BLaER1 (cell line): ENCODE data around the gene SPOCK2.

ENCODE experiments used
- H3K27ac ChIP-seq: shearing (Covaris generic); formaldehyde crosslinking; 2 replicates; pipeline ENCODE4 v1.8.1; 2022
- H3K27me3 ChIP-seq: shearing (Covaris generic); formaldehyde crosslinking; 2 replicates; pipeline ENCODE4 v1.8.1; 2022
- H3K36me3 ChIP-seq: shearing (Covaris generic); formaldehyde crosslinking; 2 replicates; pipeline ENCODE4 v1.8.1; 2022
- H3K4me1 ChIP-seq: shearing (Covaris generic); formaldehyde crosslinking; 2 replicates; pipeline ENCODE4 v1.8.1; 2022
- H3K4me2 ChIP-seq: shearing (Covaris generic); formaldehyde crosslinking; 2 replicates; pipeline ENCODE4 v1.8.1; 2022
- H3K4me3 ChIP-seq: shearing (Covaris generic); formaldehyde crosslinking; 2 replicates; pipeline ENCODE4 v1.8.1; 2022
- H3K9ac ChIP-seq: shearing (Covaris generic); formaldehyde crosslinking; 2 replicates; pipeline ENCODE4 v1.8.1; 2022
- H3K9me3 ChIP-seq: shearing (Covaris generic); formaldehyde crosslinking; 2 replicates; pipeline ENCODE4 v1.8.1; 2022
- H4K20me1 ChIP-seq: shearing (Covaris generic); formaldehyde crosslinking; 2 replicates; pipeline ENCODE4 v1.8.1; 2022
- Cebpa-rat ChIP-seq: shearing (Covaris generic); IDR thresholded peaks from 2 replicates; pipeline ENCODE4 v1.8.1; 2022

SPOCK2 gene

DNA sequence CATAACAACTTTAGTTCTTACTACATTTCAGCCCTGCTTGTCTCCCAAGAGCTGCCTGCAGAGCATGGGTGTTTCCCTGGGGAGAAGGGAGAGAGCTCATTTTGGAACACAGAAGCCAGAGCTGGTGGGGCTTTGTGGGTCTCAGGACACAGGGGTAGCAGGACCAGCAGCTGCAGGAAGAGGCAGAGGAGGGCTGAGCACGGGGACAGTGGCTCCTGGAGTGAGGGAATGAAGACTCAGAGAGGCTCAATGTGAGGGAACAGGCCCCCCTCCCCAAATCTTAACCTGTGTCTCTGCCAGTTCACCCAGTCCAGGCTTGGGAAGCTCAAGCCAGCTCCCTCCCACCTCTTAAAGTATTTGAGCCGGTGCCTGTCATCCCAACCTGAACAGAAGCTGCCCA is 74.2 kb downstream of the SPOCK2 start:
- H3K36me3 ChIP-seq = no peaks in the 10 kb centered on the region
- no peaks in the 10 kb centered on the region for H3K9me3 ChIP-seq
- 0 out of 2 replicates have a peak overlapping the region, but pooled peaks have one; percentile 34 for H3K27ac ChIP-seq
- peak overlapping the region; percentile 94 for H3K4me2 ChIP-seq
- peak overlapping the region; percentile 32; the same call in 1 of the 2 replicates for H3K9ac ChIP-seq
- TF ChIP-seq Cebpa-rat = no peak
- no peak overlapping the region for H3K4me3 ChIP-seq
- no peaks in the 10 kb centered on the region for H4K20me1 ChIP-seq
- H3K4me1 ChIP-seq = peaks cover 83% of the 10 kb centered on the region
- H3K27me3 ChIP-seq = no peaks in the 10 kb centered on the region

GRCh38 chr10:72013202-72013945 is 75.0 kb downstream of the SPOCK2 start:
- Histone ChIP-seq H3K9me3 (no peaks in the 10 kb centered on the region), H4K20me1 (no peaks in the 10 kb centered on the region), H3K9ac (no peak overlapping the region), H3K4me2 (peak overlapping the region; percentile 94), H3K27me3 (no peaks in the 10 kb centered on the region), H3K4me1 (peaks cover 92% of the 10 kb centered on the region), H3K27ac (no peak overlapping the region), H3K36me3 (no peaks in the 10 kb centered on the region), H3K4me3 (no peak overlapping the region)
- no peak for TF ChIP-seq Cebpa-rat

- Histone ChIP-seq H3K9ac (no peak overlapping the region), H4K20me1 (no peaks in the 10 kb centered on the region), H3K4me2 (no peak overlapping the region), H3K36me3 (no peaks in the 10 kb centered on the region), H3K9me3 (peaks cover 3% of the 10 kb centered on the region), H3K27me3 (no peaks in the 10 kb centered on the region), H3K27ac (no peak overlapping the region), H3K4me3 (no peak overlapping the region), H3K4me1 (peaks cover 97% of the 10 kb centered on the region)
- no peak for TF ChIP-seq Cebpa-rat
Observed at GRCh38 chr10:72012796-72013195, 75.6 kb downstream of the SPOCK2 start.

- Histone ChIP-seq H3K9ac (no peak overlapping the region), H3K4me3 (no peak overlapping the region), H4K20me1 (no peaks in the 10 kb centered on the region), H3K27ac (no peak overlapping the region), H3K4me2 (peak overlapping the region; percentile 78; the same call in 1 of the 2 replicates), H3K9me3 (peaks cover 10% of the 10 kb centered on the region), H3K27me3 (no peaks in the 10 kb centered on the region), H3K36me3 (no peaks in the 10 kb centered on the region), H3K4me1 (peaks cover 100% of the 10 kb centered on the region)
- TF ChIP-seq Cebpa-rat = no peak
Observed at GRCh38 chr10:72011976-72012512, 76.3 kb downstream of the SPOCK2 start.

DNA sequence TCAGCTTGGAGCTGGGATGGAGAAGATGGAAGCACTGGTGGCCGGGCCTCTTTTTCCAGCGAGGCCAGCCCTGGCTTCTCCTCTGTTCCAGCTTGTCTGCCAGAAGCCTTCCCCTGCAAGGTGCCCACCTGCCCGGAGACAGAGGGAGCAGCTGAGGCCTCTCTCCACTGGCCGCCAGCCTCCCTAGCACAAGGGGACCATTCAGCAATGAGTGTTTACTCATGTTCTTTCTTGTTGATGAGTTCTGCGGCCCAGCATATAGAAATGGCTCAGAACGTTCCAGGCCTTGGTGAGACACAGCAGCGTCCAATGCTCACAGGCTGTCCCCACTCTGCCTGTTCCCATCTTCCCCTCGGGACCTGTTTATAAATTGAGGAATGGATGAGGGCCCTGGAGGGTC is 76.9 kb downstream of the SPOCK2 start:
- no peaks in the 10 kb centered on the region for H3K27me3 ChIP-seq
- H4K20me1 ChIP-seq = no peaks in the 10 kb centered on the region
- no peak overlapping the region for H3K27ac ChIP-seq
- H3K9me3 ChIP-seq = peaks cover 10% of the 10 kb centered on the region
- TF ChIP-seq Cebpa-rat = no peak
- H3K4me3 ChIP-seq = no peak overlapping the region
- H3K9ac ChIP-seq = no peak overlapping the region
- H3K4me1 ChIP-seq = peaks cover 100% of the 10 kb centered on the region
- peak overlapping the region; percentile 78 for H3K4me2 ChIP-seq
- H3K36me3 ChIP-seq = no peaks in the 10 kb centered on the region

DNA sequence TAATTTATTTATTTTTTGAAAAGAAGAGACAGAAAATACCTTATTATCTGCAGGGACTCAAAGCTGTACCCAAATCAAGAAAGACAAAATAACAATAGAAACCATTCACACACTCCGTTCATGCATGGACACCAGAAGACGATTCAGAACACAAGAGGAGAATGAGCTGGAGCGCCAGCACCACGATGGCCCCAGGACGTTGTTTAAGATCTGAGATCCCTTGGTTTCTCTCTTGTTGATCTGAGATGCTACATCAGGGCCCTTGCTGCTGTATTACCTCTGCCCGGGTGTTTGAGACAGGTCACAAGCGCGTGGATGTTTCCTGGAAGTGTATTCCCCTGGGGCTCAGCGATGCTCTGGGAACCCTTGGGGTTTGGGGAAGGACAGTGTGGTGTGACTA is 77.3 kb downstream of the SPOCK2 start:
- H3K27ac ChIP-seq = no peak overlapping the region

GRCh38 chr10:72010234-72010973 is 77.9 kb downstream of the SPOCK2 start:
- H3K4me1 ChIP-seq = peaks cover 95% of the 10 kb centered on the region
- no peak for TF ChIP-seq Cebpa-rat
- H3K4me2 ChIP-seq = peak overlapping the region; percentile 78
- H3K27ac ChIP-seq = peak overlapping the region; percentile 82
- H3K9me3 ChIP-seq = peaks cover 10% of the 10 kb centered on the region
- no peaks in the 10 kb centered on the region for H3K36me3 ChIP-seq
- H3K27me3 ChIP-seq = no peaks in the 10 kb centered on the region
- H4K20me1 ChIP-seq = no peaks in the 10 kb centered on the region
- peak overlapping the region; percentile 64 for H3K9ac ChIP-seq
- no peak overlapping the region for H3K4me3 ChIP-seq

More for the DNA sequence above, 77.3 kb downstream of the SPOCK2 start:
- Histone ChIP-seq H3K4me3 (no peak overlapping the region), H3K9ac (no peak overlapping the region), H4K20me1 (no peaks in the 10 kb centered on the region), H3K36me3 (no peaks in the 10 kb centered on the region), H3K4me1 (peaks cover 100% of the 10 kb centered on the region), H3K27me3 (no peaks in the 10 kb centered on the region), H3K4me2 (peak overlapping the region; percentile 78), H3K9me3 (peaks cover 10% of the 10 kb centered on the region)
- TF ChIP-seq Cebpa-rat = no peak

GRCh38 chr10:72009425-72010081 is 78.8 kb downstream of the SPOCK2 start:
- Histone ChIP-seq H3K27me3 (no peaks in the 10 kb centered on the region), H3K4me2 (peak overlapping the region; percentile 78), H3K36me3 (no peaks in the 10 kb centered on the region), H3K9me3 (peaks cover 10% of the 10 kb centered on the region), H3K27ac (peak overlapping the region; percentile 82), H3K4me1 (peaks cover 87% of the 10 kb centered on the region), H3K9ac (peak overlapping the region; percentile 64), H4K20me1 (no peaks in the 10 kb centered on the region), H3K4me3 (no peak overlapping the region; the same call in 1 of the 2 replicates)
- no peak; the same call in 1 of the 2 replicates for TF ChIP-seq Cebpa-rat

GRCh38 chr10:72009051-72009424 is 79.3 kb downstream of the SPOCK2 start:
- H3K9me3 ChIP-seq = peaks cover 10% of the 10 kb centered on the region
- no peaks in the 10 kb centered on the region for H4K20me1 ChIP-seq
- H3K9ac ChIP-seq = peak overlapping the region; percentile 64; the same call in 1 of the 2 replicates
- no peaks in the 10 kb centered on the region for H3K27me3 ChIP-seq
- H3K36me3 ChIP-seq = no peaks in the 10 kb centered on the region
- TF ChIP-seq Cebpa-rat = no peak
- peak overlapping the region; percentile 78 for H3K4me2 ChIP-seq
- H3K4me1 ChIP-seq = peaks cover 82% of the 10 kb centered on the region
- H3K27ac ChIP-seq = peak overlapping the region; percentile 82
- H3K4me3 ChIP-seq = no peak overlapping the region; the same call in 1 of the 2 replicates
